GM12865 (cell line): ENCODE data around the gene ABHD14A.

Source experiments
- DNase-seq: peaks from one replicate; pipeline ENCODE4 v3.0.0; 2010; ENCODE audit warnings: low read depth
- H3K4me3 ChIP-seq: 2 replicates; pipeline ENCODE4 v1.5.1; 2011; ENCODE audit warnings: mild to moderate bottlenecking, low read depth, low read length, control low read depth
- TF ChIP-seq, protein P1 (sequence below): IDR thresholded peaks from 2 replicates; pipeline ENCODE4 v1.5.1; 2011; ENCODE audit warnings: low read length, control low read depth, low read depth, inconsistent platforms; ENCODE audit not compliant: insufficient read depth; ENCODE audit errors: missing control alignments

Gene ABHD14A

DNA sequence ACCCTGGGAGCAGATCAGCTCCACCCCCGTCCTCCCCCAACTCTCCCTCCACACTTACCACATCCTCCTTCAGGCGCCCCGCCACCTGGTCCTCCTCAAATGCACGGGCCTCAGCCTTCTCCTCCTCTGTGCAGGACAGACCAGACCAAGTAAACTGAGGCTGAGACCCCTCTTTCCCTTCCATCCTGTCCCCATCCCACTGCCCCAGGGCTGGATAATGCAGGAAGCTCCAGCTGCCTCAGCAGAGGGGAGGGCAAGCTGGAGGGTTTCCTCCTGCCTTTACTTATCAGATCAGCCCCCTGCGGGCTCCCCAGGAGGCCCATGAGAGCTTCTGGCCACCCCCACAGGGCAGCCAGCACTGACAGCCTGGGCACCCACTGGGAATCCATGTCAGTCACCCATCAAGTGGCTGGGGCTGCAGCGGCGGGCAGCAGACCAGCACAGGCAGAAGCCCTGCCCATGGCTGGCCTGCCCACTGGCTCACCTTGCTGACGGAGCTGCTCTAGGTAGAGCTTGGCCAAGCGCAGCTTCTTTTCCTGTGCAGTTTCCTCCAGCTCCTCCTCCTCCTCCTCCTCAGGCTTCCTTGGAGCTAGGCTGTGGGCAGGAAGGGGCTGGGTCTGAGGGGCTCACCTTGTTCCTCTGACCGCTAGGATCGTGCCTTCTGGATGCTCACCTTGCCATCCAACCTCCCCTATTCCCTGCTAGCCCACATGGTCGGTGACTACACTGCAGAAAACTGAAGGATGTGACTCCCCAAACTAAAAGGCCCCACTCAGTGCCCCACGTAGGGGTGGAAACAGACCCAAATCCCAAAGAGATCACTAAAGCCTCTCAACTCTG, 37.0 kb upstream of the ABHD14A start:
- TF ChIP-seq, protein P1, sequence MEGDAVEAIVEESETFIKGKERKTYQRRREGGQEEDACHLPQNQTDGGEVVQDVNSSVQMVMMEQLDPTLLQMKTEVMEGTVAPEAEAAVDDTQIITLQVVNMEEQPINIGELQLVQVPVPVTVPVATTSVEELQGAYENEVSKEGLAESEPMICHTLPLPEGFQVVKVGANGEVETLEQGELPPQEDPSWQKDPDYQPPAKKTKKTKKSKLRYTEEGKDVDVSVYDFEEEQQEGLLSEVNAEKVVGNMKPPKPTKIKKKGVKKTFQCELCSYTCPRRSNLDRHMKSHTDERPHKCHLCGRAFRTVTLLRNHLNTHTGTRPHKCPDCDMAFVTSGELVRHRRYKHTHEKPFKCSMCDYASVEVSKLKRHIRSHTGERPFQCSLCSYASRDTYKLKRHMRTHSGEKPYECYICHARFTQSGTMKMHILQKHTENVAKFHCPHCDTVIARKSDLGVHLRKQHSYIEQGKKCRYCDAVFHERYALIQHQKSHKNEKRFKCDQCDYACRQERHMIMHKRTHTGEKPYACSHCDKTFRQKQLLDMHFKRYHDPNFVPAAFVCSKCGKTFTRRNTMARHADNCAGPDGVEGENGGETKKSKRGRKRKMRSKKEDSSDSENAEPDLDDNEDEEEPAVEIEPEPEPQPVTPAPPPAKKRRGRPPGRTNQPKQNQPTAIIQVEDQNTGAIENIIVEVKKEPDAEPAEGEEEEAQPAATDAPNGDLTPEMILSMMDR = no peak
- no peak overlapping the region for H3K4me3 ChIP-seq
- no peak for DNase-seq

DNA sequence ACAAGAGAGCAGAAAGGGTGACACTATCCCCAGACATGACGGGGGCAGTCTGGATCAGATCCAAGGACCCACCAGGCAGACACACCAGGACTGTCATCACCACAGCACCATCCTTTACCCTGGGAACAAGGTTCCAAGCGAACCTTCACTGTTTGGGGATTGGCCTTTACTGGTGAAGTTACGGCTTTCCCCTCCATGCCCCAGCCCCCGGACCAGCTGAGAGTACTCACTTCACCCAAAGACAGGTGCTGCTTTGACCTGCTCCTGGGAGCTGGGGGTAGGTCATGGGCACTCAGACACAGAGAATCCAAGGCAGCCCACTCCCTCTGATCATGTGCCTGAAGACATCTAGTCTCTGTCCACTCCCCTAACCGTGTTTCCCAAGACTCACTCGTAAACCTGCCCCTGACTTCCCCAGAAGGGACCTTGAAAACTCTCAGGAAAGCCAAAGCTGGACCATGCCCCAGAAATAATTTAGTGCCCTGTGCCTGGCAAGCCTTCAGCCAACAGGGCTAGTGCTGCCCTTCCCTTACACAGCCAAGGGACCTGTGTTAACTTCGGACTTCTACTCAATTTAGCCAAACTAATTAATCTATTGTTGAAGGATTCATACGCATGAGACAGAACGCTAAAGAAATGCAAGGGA, 36.0 kb upstream of the ABHD14A start:
- DNase-seq = no peak
- no peak overlapping the region for H3K4me3 ChIP-seq
- TF ChIP-seq, protein P1 = no peak

DNA sequence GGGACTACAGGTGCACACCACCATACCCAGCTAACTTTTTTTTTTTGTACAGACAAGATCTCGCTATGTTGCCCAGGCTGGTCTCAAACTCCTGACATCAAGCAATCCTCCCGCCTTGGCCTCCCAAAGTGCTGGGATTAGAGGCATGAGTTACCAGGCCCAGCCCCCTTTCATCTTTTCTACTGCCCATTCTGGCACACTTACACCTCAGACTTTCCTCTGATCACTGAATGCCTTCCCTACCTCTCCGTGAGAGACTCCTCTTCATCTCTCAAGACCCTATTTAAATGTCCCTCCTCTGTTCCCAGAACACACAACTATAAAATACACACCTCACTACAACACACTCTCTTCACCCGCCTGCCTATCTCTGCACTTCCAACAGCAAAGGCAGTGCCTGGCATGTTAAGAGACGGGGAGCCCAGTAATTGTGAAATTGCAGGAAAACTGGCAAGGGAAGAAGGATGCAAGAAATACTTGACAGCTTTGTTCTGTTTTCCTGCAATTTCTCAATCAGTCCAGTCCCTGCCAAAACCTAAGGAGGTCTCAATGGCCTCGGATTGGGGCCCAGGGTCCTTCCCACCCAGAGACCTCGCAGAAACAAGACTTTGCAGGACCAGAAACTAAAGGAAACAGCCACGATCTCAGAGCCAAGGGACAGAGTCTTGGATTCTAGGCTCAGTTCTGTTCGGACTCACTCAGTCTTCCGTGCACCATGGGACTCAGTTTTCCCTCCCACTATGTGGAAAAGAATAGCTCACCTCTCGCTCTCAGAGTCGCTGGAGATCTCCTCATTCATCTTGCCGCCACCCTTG, 34.0 kb upstream of the ABHD14A start:
- peak overlapping the region; percentile 84 for H3K4me3 ChIP-seq
- no peak for DNase-seq
- TF ChIP-seq, protein P1 = no peak

DNA sequence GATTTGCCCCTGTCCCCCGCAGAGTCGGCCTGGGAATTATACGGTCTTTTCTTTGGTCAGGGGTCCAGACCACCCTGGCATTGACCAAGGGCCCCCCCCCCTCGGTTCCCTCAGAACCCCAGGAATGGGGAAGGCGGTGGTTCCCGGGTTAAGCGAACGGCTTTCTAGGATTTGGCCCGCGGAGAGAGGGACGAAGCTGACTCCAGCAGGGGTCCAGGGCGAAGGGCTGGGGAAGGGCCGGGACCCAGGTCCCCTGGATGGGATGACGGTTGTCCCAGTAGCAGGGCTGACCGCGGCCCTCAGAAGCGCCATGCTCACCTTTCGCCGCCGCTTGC, 33.4 kb upstream of the ABHD14A start:
- TF ChIP-seq, protein P1 = no peak
- peak overlapping the region; percentile 84 for H3K4me3 ChIP-seq
- no peak for DNase-seq

DNA sequence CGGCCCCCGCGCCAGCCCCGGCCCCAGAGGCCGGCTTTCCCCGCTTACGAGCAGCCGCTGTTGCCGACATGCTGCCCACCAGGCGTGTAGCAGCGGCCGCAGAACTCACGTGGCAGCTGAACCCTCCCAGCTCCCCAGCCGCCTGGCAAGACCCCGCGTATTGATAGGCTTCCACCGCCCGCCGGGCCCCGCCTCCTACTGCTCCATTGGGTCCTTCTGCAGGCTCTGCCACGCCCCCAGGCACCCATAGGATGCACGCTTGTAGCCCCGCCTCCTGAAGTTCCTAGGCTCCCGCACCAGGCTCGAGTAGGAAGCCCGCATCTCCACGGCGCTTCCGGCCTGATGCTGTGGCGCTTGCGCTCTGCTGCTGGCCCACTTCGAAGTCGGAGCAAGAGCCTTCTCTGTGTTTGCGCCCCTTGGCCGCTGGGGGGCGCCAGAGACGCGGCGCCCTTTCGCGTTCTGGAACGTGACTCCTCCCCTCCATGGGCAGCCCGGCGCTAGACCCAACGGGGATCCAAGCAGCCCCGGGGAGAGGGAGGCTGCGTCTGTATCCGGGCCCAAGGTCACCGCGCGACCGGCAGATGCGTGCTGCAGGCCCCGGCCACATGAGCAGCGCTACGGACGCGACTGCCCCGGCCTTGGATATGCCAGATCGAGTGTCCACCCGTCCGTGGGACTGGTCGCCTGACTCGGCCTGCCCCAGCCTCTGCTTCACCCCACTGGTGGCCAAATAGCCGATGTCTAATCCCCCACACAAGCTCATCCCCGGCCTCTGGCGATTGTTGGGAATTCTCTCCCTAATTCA, 32.9 kb upstream of the ABHD14A start, which contains the start of the genes PARP3 and RRP9:
Gene PARP3 (plus strand): TSS at position 566 of the 805 bp plus-strand sequence. CDS start 993 bp downstream, outside the sequence.
Gene RRP9 (minus strand): TSS at position 107 of the 805 bp plus-strand sequence. CDS start 37 bp downstream, at position 70.
- DNase-seq = peak; percentile 100
- TF ChIP-seq, protein P1 = peak; percentile 100
- peak within 1 kb of the TSS; percentile 84 for H3K4me3 ChIP-seq

DNA sequence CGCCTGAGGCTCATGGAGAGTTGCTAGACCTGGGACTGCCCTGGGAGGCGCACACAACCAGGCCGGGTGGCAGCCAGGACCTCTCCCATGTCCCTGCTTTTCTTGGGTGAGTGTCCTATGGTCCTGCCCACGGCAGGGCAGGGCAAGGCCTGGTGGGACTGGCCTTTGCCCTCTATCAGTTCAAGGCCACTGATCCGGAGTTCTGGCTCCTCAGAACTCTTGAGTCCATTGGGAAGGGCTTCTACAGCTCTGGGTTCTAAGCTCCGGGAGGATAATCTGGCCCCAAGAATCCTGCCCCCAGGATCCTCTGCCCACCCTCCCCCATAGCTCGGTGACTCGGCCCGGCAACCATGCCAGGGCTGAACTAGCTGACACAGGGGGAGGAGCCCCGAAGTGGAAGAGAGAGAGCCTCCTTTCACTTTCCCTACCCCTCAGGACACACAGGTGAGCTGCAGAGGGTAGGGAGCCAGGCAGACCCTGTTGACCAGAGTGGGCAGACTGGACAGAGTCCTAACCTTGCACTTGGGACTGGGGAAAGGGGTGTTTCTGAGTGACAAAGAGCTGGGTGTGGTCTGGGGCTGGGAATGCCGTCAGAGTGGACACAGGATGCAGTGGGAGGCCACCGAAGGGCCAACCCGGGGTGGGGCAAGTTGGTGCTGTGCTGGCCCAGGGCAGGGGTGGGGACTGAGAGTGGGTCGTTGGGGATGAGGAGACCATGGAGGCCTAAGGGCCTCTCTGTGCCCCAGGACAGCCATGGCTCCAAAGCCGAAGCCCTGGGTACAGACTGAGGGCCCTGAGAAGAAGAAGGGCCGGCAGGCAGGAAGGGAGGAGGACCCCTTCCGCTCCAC, 32.0 kb upstream of the ABHD14A start:
- TF ChIP-seq, protein P1 = no peak
- peak overlapping the region; percentile 73 for H3K4me3 ChIP-seq
- DNase-seq = peak; percentile 78
